SU-DHL-6 (cell line): ENCODE data around the gene CDH13.

Experiments used
- H2AFZ ChIP-seq: fragments of 200-600 bp; sonication (generic); 2 replicates; pipeline ENCODE4 v1.6.1; 2014; ENCODE audit warnings: low read depth, mild to moderate bottlenecking, moderate library complexity, mixed read lengths, antibody characterized with exemption, low read length; ENCODE audit not compliant: severe bottlenecking
- H3F3A ChIP-seq: fragments of 200-600 bp; shearing (Covaris generic); 2 replicates; pipeline ENCODE4 v1.6.0; 2016; ENCODE audit warnings: antibody characterized with exemption, mild to moderate bottlenecking; ENCODE audit not compliant: insufficient read depth
- H3K27ac ChIP-seq: fragments of 200-600 bp; sonication (generic); 2 replicates; pipeline ENCODE4 v1.5.1; 2016; ENCODE audit warnings: low read depth, mild to moderate bottlenecking, low read length, moderate library complexity, mixed read lengths
- H3K27me3 ChIP-seq: fragments of 200-600 bp; sonication (generic), shearing (Covaris generic); 2 replicates; pipeline ENCODE4 v1.6.0; 2014; ENCODE audit warnings: mild to moderate bottlenecking, low read length
- H3K36me3 ChIP-seq: fragments of 200-600 bp; sonication (generic); 2 replicates; pipeline ENCODE4 v1.6.1; 2014; ENCODE audit warnings: mild to moderate bottlenecking, low read length, mixed read lengths
- H3K4me2 ChIP-seq: fragments of 300-600, 200-600 bp; shearing (Covaris generic), sonication (generic); 2 replicates; pipeline ENCODE4 v1.6.0; 2014; ENCODE audit warnings: low read length, low read depth, mild to moderate bottlenecking; ENCODE audit not compliant: poor library complexity, severe bottlenecking
- H3K4me3 ChIP-seq: fragments of 200-600 bp; sonication (generic); 2 replicates; pipeline ENCODE4 v1.5.1; 2014; ENCODE audit warnings: antibody characterized with exemption, low read length, mild to moderate bottlenecking, mixed read lengths; ENCODE audit not compliant: insufficient read depth, poor library complexity, severe bottlenecking
- H3K79me2 ChIP-seq: fragments of 200-600 bp; sonication (generic); 2 replicates; pipeline ENCODE4 v1.6.1; 2014; ENCODE audit warnings: mild to moderate bottlenecking, low read length, moderate library complexity; ENCODE audit not compliant: insufficient read depth
- H3K9ac ChIP-seq: fragments of 200-600 bp; sonication (generic); 2 replicates; pipeline ENCODE4 v1.7.0; 2014; ENCODE audit warnings: mild to moderate bottlenecking, low read length
- H3K9me2 ChIP-seq: fragments of 200-600 bp; sonication (generic); replicated peaks from 2 replicates; pipeline ENCODE4 v1.6.1; 2014; ENCODE audit warnings: low read length; ENCODE audit not compliant: insufficient read depth
- H3K9me3 ChIP-seq: fragments of 200-600 bp; sonication (generic); 2 replicates; pipeline ENCODE4 v1.6.1; 2014; ENCODE audit warnings: low read length, mixed read lengths; ENCODE audit not compliant: insufficient read depth
- H4K20me1 ChIP-seq: fragments of 200-600 bp; sonication (generic); 2 replicates; pipeline ENCODE4 v1.6.1; 2014; ENCODE audit warnings: low read depth, mild to moderate bottlenecking, antibody characterized with exemption, low read length, moderate library complexity, mixed read lengths
- CTCF ChIP-seq: fragments of 200-600 bp; sonication (generic); IDR thresholded peaks from one replicate; pipeline ENCODE4 v1.5.1; 2017; ENCODE audit warnings: antibody characterized with exemption, mild to moderate bottlenecking, low read length, moderate library complexity; ENCODE audit not compliant: insufficient read depth, poor library complexity, severe bottlenecking
- EZH2phosphoT487 ChIP-seq: fragments of 200-600 bp; sonication (generic), shearing (Covaris generic); conservative IDR thresholded peaks from 2 replicates; pipeline ENCODE4 v1.6.1; 2018; ENCODE audit warnings: mild to moderate bottlenecking, antibody characterized with exemption, low read length, moderate library complexity, mixed read lengths

Gene CDH13

DNA sequence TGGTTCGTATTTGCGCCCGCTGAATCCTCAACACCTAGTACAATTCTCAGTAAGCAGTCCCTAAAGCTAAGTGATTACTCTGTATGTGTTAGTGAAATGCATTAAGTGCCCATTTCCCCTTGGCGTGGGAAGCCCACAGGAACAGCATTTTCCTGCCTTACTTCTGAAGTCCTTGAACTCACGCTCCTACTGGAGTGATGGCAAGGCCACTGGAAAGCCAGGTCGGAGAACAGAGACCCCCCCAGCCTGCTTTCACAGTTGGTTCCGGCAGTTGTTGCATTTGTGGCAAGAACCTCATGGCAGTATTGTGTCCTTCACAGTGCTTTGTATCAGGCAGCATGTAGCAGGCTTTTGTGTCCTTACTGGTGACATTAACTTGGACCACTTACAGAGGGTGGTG, 340.7 kb downstream of the CDH13 start:
- Histone ChIP-seq H2AFZ (no peak overlapping the region), H3K9me3 (no peaks in the 10 kb centered on the region), H3K9me2 (no peaks in the 10 kb centered on the region), H3K4me3 (no peak overlapping the region), H3F3A (no peaks in the 10 kb centered on the region), H3K27ac (no peak overlapping the region), H3K9ac (no peak overlapping the region), H3K79me2 (no peaks in the 10 kb centered on the region), H3K36me3 (no peaks in the 10 kb centered on the region), H3K4me2 (no peak overlapping the region), H4K20me1 (no peaks in the 10 kb centered on the region), H3K27me3 (no peaks in the 10 kb centered on the region)
- TF ChIP-seq CTCF (no peak), EZH2phosphoT487 (no peak)

GRCh38 chr16:82971126-82971525, 344.4 kb downstream of the CDH13 start:
- Histone ChIP-seq H3K9ac (no peak overlapping the region), H3K4me3 (no peak overlapping the region), H3K4me2 (no peak overlapping the region), H3K27me3 (no peaks in the 10 kb centered on the region), H3K9me2 (no peaks in the 10 kb centered on the region), H3K36me3 (no peaks in the 10 kb centered on the region), H3K27ac (no peak overlapping the region), H2AFZ (no peak overlapping the region), H4K20me1 (no peaks in the 10 kb centered on the region), H3K9me3 (no peaks in the 10 kb centered on the region), H3K79me2 (no peaks in the 10 kb centered on the region), H3F3A (no peaks in the 10 kb centered on the region)
- no peak for TF ChIP-seq EZH2phosphoT487
- no peak for TF ChIP-seq CTCF

GRCh38 chr16:82972331-82972919, 345.7 kb downstream of the CDH13 start:
- Histone ChIP-seq H2AFZ (no peak overlapping the region), H4K20me1 (no peaks in the 10 kb centered on the region), H3K9me3 (no peaks in the 10 kb centered on the region), H3K36me3 (no peaks in the 10 kb centered on the region), H3K9me2 (no peaks in the 10 kb centered on the region), H3K27me3 (no peaks in the 10 kb centered on the region), H3K4me2 (no peak overlapping the region), H3K9ac (no peak overlapping the region), H3K79me2 (no peaks in the 10 kb centered on the region), H3F3A (no peaks in the 10 kb centered on the region), H3K27ac (no peak overlapping the region), H3K4me3 (no peak overlapping the region)
- TF ChIP-seq CTCF (no peak), EZH2phosphoT487 (no peak)
